GM19035 (cell line): ENCODE data around the gene OR4P4.

ENCODE experiments used
- ATAC-seq: cut with Tn5 transposase; IDR thresholded peaks from one replicate; pipeline ENCODE4 v1.9.1; 2021; ENCODE audit not compliant: unreplicated experiment

Gene OR4P4

DNA sequence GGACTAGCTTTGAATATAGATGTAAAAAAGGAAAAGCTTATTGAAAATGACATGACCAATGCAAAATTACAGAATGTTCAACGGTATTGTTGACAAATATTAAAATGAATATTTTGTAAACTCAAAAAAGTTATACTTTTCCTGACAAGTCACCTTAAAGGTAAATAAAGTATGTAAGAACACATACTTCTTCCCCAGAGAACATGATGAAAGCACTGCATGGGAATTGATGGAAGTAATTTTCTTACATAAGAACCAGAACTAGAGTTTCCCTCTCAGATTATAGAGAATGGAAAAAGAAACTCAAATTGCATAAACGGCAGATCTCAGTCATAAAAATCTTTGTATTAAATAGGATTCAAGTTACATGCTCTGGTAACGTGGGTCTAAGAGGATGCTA is at the start of gene OR4P4:
Gene OR4P4 (plus strand): TSS at position 301 of the 400 bp plus-strand sequence.
- ATAC-seq: no peak

- ATAC-seq: no peak
These were observed 27.4 kb upstream of the OR4P4 start, which contains the start of gene OR4C11 for GRCh38 chr11:55607545-55607944. OR4C11 (minus strand) TSS chr11:55607645; CDS start chr11:55604373, 3,272 bp downstream.

DNA sequence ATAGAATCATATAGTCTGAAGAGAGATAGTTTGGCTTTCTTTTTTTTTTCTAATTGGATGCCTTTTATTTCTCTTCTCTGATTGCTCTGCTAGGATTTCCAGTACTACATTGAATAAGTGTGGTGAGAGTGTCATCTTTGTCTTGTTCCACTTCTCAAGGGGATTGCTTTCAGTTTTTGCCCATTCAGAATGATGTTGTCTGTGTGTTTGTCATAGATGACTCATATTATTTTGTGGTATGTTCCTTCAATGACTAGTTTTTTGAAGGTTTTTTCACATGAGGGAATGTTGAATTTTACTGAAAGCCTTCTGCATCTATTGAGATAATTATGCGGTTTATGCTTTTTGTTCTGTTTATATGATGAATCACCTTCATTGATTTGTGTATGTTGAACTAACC is 10.4 kb upstream of the OR4P4 start:
- no peak for ATAC-seq

- ATAC-seq: no peak
These were observed 13.1 kb downstream of the OR4P4 start, which contains the start of gene OR4S2 for GRCh38 chr11:55648027-55648426. OR4S2 (plus strand) TSS chr11:55648327; CDS start chr11:55650904, 2,577 bp downstream.

GRCh38 chr11:55652560-55652959 is 17.6 kb downstream of the OR4P4 start:
- ATAC-seq: no peak

DNA sequence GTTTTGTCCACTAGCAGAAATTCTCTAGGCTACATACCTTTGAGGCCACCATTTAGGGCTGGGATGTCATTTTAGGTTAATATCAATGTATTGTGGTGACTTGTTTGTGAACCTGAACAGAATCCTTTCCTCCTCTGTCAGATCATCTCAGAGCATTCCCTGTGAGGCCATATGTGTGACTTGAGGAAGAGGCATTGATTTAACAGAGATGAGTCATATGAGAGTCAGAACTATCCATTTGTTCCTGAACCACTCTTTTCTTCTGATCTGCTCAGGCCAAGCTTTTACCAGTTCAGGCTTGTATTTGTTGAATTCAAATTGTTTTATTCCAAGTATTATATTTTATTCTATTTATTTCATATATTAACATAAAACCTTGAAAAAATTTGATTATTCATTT is 20.2 kb downstream of the OR4P4 start:
- no peak for ATAC-seq

GRCh38 chr11:55658031-55658573 is 23.2 kb downstream of the OR4P4 start:
- peak; percentile 97 for ATAC-seq

DNA sequence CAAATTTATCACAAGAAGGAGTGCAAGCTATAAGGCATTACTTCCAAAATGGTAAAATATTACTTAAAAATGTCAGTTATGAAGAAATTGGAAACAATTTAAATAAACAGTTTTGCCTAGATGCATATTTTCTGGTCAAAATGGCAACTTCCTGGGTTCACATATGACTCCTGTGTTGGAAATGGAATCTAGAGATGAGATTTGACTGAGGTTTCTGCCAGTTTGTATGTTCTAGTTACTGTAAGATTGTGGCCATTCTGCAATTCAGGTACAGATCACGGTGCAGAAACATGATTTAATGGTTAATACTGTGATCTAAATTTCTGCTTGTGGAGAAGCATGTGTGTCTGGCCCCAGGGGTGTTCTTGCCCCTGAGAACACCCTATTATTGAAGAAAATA is 23.7 kb downstream of the OR4P4 start:
- ATAC-seq: peak; percentile 28

- no peak for ATAC-seq
These were observed 27.0 kb downstream of the OR4P4 start, which contains the start of gene OR4C6 for GRCh38 chr11:55661901-55662300. OR4C6 (plus strand) TSS chr11:55662201; CDS start chr11:55665167, 2,966 bp downstream.

DNA sequence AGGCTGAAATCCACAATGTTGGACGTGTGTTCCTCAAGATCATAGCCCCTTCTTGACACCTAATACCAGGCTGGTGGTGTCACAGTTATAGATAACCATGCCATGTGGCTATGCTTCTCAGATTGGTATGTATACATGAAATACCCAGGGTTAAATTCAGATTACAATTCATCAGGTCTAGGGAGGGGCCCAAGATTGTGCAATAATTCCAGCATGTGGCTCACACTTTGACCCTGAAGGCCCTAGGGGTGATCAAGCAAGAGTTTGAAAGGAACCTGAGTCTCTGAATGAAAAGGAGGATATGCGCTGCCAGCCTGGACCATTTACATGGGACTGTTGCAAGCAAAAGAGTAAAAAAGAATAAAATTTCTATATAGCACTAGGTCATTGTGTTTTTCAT is 34.5 kb downstream of the OR4P4 start:
- ATAC-seq: no peak

GRCh38 chr11:55673860-55674259 is 38.9 kb downstream of the OR4P4 start:
- no peak for ATAC-seq
